ENCODE results near the gene LRRC4B. TPM values are rescaled to one million over a fixed set of nuclear protein-coding genes. Genes with fewer than 3 reads are reported as not detected.
"Not testable (repeated sequence)": the region's sequence is repeated elsewhere in the genome, so short reads cannot be mapped to it uniquely, and the experiment has no call there.

Gene LRRC4B
- total RNA-seq: 1 to 10 TPM; 2.2 to 2.7 (median 2.4) TPM
- polyA plus RNA-seq: 1 to 10 TPM in 1 of 3 donors, under 1 TPM in 1, not detected in 1; 0.23 to 2.8 TPM

- DNase-seq: no peak
- H3K36me3 ChIP-seq: no peaks in the 10 kb centered on the region
- TF ChIP-seq CTCF (IDR thresholded peaks at IDR 0.05): no peak
- TF ChIP-seq POLR2A (IDR thresholded peaks at IDR 0.05): no peak
- no peak for TF ChIP-seq POLR2AphosphoS5 (IDR thresholded peaks at IDR 0.05)
- TF ChIP-seq EP300 (IDR thresholded peaks at IDR 0.05): no peak
- intact Hi-C loops (cut with DNase I): no loop called here
- peaks cover 0 to 15% (median 8%) of the 10 kb centered on the region in 4 donors for H3K4me1 ChIP-seq
- 4 to 8% methylated on average over 65 of the region's 65 CpGs for WGBS, 2 donors
- peaks cover 22 to 78% (median 64%) of the 10 kb centered on the region in 3 donors for H3K27me3 ChIP-seq
- H3K27ac ChIP-seq: no peak within 1 kb of the TSS
- no peaks in the 10 kb centered on the region for H3K9me3 ChIP-seq
- H3K4me3 ChIP-seq: peak within 1 kb of the TSS in 3 of 4 donors; percentile 20 to 36 (median 34)
Measured at GRCh38 chr19:50567882-50568727, at the start of gene LRRC4B. LRRC4B (minus strand) TSS chr19:50568435; CDS start chr19:50548838, 19,597 bp downstream.

GRCh38 chr19:50612504-50613404 lies 44.5 kb upstream of the LRRC4B start:
- H3K9me3 ChIP-seq; intact Hi-C loops (cut with DNase I); H3K4me3 ChIP-seq; H3K27ac ChIP-seq; DNase-seq; H3K4me1 ChIP-seq; H3K36me3 ChIP-seq: not testable (repeated sequence)
- WGBS, 2 donors: 74 to 82% methylated on average over 11 of the region's 11 CpGs
- peaks cover 0 to 16% (median 0%) of the 10 kb centered on the region in 3 donors for H3K27me3 ChIP-seq

GRCh38 chr19:50607874-50608785 lies 39.9 kb upstream of the LRRC4B start:
- Histone ChIP-seq H3K4me1 (peaks cover 0 to 10% (median 3%) of the 10 kb centered on the region in 4 donors), H3K36me3 (no peaks in the 10 kb centered on the region), H3K4me3 (no peak overlapping the region), H3K9me3 (no peaks in the 10 kb centered on the region), H3K27ac (no peak overlapping the region), H3K27me3 (peaks cover 0 to 35% (median 7%) of the 10 kb centered on the region in 3 donors)
- DNase-seq: peak; percentile 81
- WGBS, 2 donors: 18 to 48% methylated on average over 56 of the region's 56 CpGs
- intact Hi-C loops (cut with DNase I): no loop called here
- TF ChIP-seq CTCF (IDR thresholded peaks at IDR 0.05) (no peak), POLR2A (IDR thresholded peaks at IDR 0.05) (no peak), POLR2AphosphoS5 (IDR thresholded peaks at IDR 0.05) (no peak), EP300 (IDR thresholded peaks at IDR 0.05) (no peak)

- Histone ChIP-seq H3K4me3 (no peak overlapping the region), H3K9me3 (no peaks in the 10 kb centered on the region), H3K36me3 (no peaks in the 10 kb centered on the region), H3K27ac (no peak overlapping the region), H3K27me3 (peaks cover 0 to 40% (median 7%) of the 10 kb centered on the region in 3 donors), H3K4me1 (peaks cover 0 to 10% (median 3%) of the 10 kb centered on the region in 4 donors)
- TF ChIP-seq CTCF (IDR thresholded peaks at IDR 0.05) (no peak), EP300 (IDR thresholded peaks at IDR 0.05) (no peak), POLR2A (IDR thresholded peaks at IDR 0.05) (no peak), POLR2AphosphoS5 (IDR thresholded peaks at IDR 0.05) (no peak)
- WGBS, 2 donors: 68 to 86% methylated on average over 20 of the region's 20 CpGs
- no peak for DNase-seq
- intact Hi-C loops (cut with DNase I): no loop called here
Measured at GRCh38 chr19:50607388-50607787, 39.2 kb upstream of the LRRC4B start.

- H3K4me3 ChIP-seq; H3K36me3 ChIP-seq; H3K27ac ChIP-seq; H3K9me3 ChIP-seq; intact Hi-C loops (cut with DNase I); DNase-seq: not testable (repeated sequence)
- 40 to 72% methylated on average over 47 to 50 of the region's 58 CpGs for WGBS, 2 donors
- peaks cover 0 to 48% (median 7%) of the 10 kb centered on the region in 3 donors for H3K27me3 ChIP-seq
- H3K4me1 ChIP-seq: peaks cover 0 to 10% (median 3%) of the 10 kb centered on the region in 4 donors
Measured at GRCh38 chr19:50606059-50606836, 38.0 kb upstream of the LRRC4B start.

GRCh38 chr19:50604264-50605073 lies 36.2 kb upstream of the LRRC4B start:
- WGBS, 2 donors: 56 to 69% methylated on average over 45 of the region's 56 CpGs
- H3K4me3 ChIP-seq; DNase-seq; intact Hi-C loops (cut with DNase I); H3K9me3 ChIP-seq; H3K36me3 ChIP-seq; H3K27ac ChIP-seq: not testable (repeated sequence)
- Histone ChIP-seq H3K4me1 (peaks cover 0 to 10% (median 3%) of the 10 kb centered on the region in 4 donors), H3K27me3 (peaks cover 0 to 57% (median 7%) of the 10 kb centered on the region in 3 donors)

All from sigmoid colon (tissue), 7 donors.